CD4-positive, alpha-beta T cell treated with Interleukin-6 for 4 hours (primary cell): Measurements from ENCODE around the gene TYMP.

Experiments
- DNase-seq: peaks from one replicate; pipeline ENCODE4 v3.0.0-alpha.2; 2020; ENCODE audit warnings: mixed read lengths

Gene TYMP

DNA sequence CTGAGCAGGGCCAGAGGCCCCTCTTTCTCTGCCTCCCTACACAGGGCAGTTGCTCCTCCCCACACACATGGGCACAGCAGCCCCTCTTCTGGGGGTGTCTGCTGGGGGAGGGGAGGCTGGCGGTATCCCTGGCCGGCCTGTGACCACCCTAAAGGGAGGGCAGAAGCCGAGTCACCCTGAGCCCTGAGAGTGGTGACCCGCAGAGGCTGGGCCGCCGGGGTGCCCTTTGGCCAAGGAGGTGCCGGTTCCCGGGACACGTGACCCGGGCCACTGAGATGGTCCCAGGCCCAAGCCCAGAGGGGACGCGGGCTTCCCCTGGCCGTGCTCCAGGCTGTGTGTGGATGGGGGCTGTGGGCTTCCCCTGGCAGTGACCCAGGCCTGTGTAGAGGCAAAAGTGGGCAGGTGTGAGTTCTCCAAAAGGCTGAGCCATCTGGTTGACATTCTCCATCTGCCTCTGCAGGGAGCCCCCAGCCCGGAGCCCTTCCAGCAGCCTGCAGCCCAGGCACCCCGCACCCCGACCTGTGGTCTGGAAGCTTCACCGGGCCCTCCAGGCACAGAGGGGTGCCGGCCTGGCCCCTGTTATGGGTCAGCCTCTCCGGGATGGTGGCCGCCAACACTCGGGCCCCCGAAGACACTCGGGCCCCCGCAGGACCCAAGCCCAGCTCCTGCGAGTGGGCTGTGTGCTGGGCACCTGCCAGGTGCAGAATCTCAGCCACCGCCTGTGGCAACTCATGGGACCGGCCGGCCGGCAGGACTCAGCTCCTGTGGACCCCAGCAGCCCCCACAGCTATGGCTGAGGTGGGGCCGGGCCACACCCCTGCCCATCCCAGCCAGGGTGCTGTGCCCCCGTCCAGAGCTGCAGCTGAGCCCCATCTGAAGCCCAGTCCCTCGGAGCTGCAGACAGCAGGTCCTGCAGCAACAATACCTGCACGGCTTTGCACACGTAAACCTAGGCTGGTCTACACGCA, 47.4 kb downstream of the TYMP start:
- DNase-seq, result no peak

DNA sequence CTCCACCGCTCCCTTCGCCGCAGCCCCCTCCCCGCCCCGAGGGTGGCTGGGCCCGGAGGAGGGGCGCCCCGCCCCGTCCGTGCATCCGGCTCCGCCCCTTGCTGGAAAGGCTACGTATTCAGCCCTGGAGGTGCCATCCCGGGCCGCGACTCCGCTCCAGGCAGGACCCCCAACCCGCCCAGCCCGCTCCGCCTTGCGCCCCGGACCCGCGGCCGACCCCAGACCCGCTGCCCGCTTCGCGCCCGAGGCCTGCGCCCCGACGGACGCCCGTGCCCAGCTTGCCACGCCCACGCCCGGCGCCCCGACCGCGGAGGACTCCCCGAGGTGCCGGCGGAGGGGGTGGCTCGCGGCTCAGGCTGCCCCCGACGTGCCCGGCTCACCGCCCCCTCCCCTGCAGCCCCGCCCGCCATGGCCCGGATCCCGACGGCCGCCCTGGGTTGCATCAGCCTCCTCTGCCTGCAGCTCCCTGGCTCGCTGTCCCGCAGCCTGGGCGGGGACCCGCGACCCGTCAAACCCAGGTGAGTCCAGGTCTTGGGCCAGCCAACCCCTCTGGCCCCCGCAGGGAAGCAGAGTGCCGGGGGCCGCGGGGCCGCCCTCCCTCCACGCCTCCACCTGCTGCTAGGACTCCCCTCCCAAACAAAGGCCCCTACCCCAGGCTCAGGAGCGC, 48.2 kb downstream of the TYMP start, which contains the start of gene ADM2:
TSS of gene ADM2 (plus strand) at position 104 of the 667 bp plus-strand sequence. CDS start at position 409, 305 bp downstream.
- DNase-seq, result peak; percentile 84

GRCh38 chr22:50481045-50481439, 48.8 kb downstream of the TYMP start:
- DNase-seq, result no peak

DNA sequence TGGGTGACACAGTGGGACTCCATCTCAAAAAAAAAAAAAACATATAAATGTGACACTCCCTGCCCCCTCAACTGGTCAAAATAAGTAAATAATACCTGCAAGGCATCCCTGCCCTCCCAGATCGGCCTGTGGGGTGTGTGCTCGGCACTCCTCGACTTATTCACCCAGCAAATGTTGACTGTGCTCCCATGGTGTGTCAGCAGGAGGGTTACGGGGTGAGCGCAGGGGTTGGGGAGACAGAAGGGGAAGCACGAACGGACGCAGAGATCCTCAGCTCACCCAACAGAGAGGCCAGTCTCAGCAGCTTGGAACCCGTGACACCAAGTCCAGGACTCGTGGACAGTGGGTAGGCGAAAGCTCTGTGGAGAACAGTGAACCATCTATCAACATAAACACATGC, 50.1 kb downstream of the TYMP start:
- no peak for DNase-seq

DNA sequence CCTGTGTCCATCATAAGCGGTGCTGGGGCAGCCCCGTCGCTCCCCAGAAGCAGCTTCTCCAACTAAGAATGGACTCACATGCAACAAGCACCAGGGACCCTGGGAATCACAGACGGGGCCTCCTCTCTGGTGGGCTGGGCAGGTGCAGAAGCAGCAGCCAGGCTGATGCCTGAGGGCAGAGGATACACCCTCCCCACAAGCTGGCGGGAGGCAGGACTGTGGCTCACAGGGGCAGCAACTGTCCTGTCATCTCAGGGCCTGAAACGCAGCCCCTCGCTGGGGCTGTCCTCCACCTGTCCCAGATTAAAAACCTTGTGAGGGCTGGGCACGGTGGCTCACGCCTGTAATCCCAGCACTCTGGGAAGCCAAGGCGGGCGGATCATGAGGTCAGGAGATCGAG, 51.9 kb downstream of the TYMP start:
- DNase-seq, result no peak

DNA sequence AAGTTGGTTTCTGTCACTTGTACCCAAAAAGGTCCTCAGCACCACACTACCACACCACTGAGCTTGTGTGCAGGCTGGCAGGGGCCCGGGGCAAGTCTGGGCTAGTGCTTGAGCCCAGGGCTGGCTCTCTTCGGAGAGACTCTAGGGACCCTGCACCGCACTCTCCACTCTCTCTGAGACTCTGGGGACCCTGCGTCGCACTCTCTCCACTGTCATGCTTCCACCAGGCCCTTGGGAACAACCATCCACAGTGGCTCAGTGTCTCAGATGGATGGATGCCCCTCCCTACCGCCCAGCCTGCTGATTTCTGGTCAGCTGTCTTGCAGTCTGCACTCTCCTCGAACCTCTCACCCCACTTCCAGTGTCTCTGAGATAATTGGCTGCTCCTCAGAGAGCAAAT, 52.9 kb downstream of the TYMP start:
- no peak for DNase-seq
